H1 (cell line): ENCODE results near the gene MCOLN3. TPM values are rescaled to one million over a fixed set of nuclear protein-coding genes. Genes with fewer than 3 reads are reported as not detected.

Experiments used
- CTBP2 ChIP-seq: IDR thresholded peaks from 2 replicates; pipeline ENCODE4 v1.7.0; 2011; ENCODE audit warnings: borderline replicate concordance, mild to moderate bottlenecking, moderate library complexity, mixed read lengths, low read length; ENCODE audit not compliant: insufficient read depth, insufficient read length
- CTCF ChIP-seq, 3 experiments: IDR thresholded peaks; 1 replicate in 2 of 3; 2 replicates in 1 of 3; pipeline versions ENCODE4 v1.5.1 to v1.6.1; 2011; ENCODE audit warnings: low read length in 3 of 3, mild to moderate bottlenecking in 3 of 3, inconsistent platforms in 2 of 3, low read depth in 1 of 3, moderate library complexity in 1 of 3; ENCODE audit not compliant: insufficient read depth in 1 of 3; ENCODE audit errors: control extremely low read depth in 1 of 3
- EZH2 ChIP-seq: fragments of 200-600 bp; sonication (generic); IDR thresholded peaks from 2 replicates; pipeline ENCODE4 v1.7.1; 2012; ENCODE audit warnings: low read depth, mild to moderate bottlenecking, moderate library complexity, low read length, inconsistent platforms; ENCODE audit not compliant: severe bottlenecking
- JUN ChIP-seq: IDR thresholded peaks from 2 replicates; pipeline ENCODE4 v1.6.1; 2011; ENCODE audit warnings: low read depth, mild to moderate bottlenecking, improper control_type of control experiment, low read length
- POLR2A ChIP-seq, 2 experiments: IDR thresholded peaks; 1 replicate in 1 of 2; 2 replicates in 1 of 2; pipeline ENCODE4 v1.6.1; 2011; ENCODE audit warnings: low read depth in 2 of 2, low read length in 2 of 2, mild to moderate bottlenecking in 2 of 2; ENCODE audit errors: control extremely low read depth in 1 of 2
- POLR2AphosphoS5 ChIP-seq: IDR thresholded peaks from 2 replicates; pipeline ENCODE4 v1.6.1; 2011; ENCODE audit warnings: low read depth, low read length
- SP4 ChIP-seq: IDR thresholded peaks from 2 replicates; pipeline ENCODE4 v1.6.1; 2012; ENCODE audit warnings: low read length, inconsistent platforms
- TEAD4 ChIP-seq: IDR thresholded peaks from 2 replicates; pipeline ENCODE4 v1.6.1; 2012; ENCODE audit warnings: low read depth, low read length, inconsistent platforms, mixed read lengths
- polyA plus RNA-seq, 7 experiments: library from polyadenylated mRNA; depleted of rRNA in 3 of 7; stranded (reverse) in 5 of 7; unstranded in 2 of 7; fragments of >200 nt in 5 of 7; fragments of 200-250 nt in 2 of 7; gene quantifications; 1 replicate in 5 of 7; 2 replicates in 1 of 7; 4 replicates in 1 of 7; pipeline versions ENCODE4 v1.2.1 to v1.2.3, GENCODE V29; 2011 to 2013; ENCODE audit warnings: missing spikeins in 2 of 7, mixed read lengths in 2 of 7
- total RNA-seq: library from RNA; stranded (reverse); fragmentation: NEBNext Ultra II Directional; extraction: Animal tissue kit (Norgen Biotek cat#: 25700); gene quantifications from 2 replicates; pipeline ENCODE4 v1.2.1, GENCODE V29; 2021
- TF ChIP-seq, protein P1 (sequence below): fragments of 300-600 bp; sonication (generic); IDR thresholded peaks from 2 replicates; pipeline ENCODE4 v1.7.1; 2012; ENCODE audit warnings: low read length, moderate library complexity, mild to moderate bottlenecking, inconsistent platforms; ENCODE audit not compliant: insufficient replicate concordance
- TF ChIP-seq, protein P2 (sequence below): IDR thresholded peaks from 2 replicates; pipeline ENCODE4 v1.6.1; 2012; ENCODE audit warnings: inconsistent platforms

The MCOLN3 gene
- total and polyA plus RNA-seq, 2 of the 8 experiments (the other 6 are each of a cell fraction or from before 2014, with no cell fraction given) = 3.8 to 4.9 TPM

DNA sequence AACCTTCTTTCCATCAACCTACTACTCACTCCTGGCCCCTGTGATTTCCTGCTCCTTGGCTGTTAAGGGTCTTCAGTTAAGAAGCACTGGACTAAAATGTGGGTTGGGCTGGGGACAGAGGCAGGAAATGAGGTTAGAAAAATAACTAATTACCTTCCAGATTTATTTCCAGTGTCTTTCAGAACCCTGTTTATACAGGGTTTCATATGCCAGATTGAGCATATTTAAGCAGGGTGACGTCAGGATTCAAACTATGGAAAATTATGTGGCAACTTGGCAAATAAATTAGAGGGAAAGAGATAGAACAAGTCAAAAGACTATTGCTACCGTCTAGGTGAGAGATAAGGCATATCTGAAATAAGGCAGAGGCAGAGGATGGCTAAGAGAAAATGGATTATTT is 11.7 kb upstream of the MCOLN3 start (continued):
- TF ChIP-seq, protein P1, sequence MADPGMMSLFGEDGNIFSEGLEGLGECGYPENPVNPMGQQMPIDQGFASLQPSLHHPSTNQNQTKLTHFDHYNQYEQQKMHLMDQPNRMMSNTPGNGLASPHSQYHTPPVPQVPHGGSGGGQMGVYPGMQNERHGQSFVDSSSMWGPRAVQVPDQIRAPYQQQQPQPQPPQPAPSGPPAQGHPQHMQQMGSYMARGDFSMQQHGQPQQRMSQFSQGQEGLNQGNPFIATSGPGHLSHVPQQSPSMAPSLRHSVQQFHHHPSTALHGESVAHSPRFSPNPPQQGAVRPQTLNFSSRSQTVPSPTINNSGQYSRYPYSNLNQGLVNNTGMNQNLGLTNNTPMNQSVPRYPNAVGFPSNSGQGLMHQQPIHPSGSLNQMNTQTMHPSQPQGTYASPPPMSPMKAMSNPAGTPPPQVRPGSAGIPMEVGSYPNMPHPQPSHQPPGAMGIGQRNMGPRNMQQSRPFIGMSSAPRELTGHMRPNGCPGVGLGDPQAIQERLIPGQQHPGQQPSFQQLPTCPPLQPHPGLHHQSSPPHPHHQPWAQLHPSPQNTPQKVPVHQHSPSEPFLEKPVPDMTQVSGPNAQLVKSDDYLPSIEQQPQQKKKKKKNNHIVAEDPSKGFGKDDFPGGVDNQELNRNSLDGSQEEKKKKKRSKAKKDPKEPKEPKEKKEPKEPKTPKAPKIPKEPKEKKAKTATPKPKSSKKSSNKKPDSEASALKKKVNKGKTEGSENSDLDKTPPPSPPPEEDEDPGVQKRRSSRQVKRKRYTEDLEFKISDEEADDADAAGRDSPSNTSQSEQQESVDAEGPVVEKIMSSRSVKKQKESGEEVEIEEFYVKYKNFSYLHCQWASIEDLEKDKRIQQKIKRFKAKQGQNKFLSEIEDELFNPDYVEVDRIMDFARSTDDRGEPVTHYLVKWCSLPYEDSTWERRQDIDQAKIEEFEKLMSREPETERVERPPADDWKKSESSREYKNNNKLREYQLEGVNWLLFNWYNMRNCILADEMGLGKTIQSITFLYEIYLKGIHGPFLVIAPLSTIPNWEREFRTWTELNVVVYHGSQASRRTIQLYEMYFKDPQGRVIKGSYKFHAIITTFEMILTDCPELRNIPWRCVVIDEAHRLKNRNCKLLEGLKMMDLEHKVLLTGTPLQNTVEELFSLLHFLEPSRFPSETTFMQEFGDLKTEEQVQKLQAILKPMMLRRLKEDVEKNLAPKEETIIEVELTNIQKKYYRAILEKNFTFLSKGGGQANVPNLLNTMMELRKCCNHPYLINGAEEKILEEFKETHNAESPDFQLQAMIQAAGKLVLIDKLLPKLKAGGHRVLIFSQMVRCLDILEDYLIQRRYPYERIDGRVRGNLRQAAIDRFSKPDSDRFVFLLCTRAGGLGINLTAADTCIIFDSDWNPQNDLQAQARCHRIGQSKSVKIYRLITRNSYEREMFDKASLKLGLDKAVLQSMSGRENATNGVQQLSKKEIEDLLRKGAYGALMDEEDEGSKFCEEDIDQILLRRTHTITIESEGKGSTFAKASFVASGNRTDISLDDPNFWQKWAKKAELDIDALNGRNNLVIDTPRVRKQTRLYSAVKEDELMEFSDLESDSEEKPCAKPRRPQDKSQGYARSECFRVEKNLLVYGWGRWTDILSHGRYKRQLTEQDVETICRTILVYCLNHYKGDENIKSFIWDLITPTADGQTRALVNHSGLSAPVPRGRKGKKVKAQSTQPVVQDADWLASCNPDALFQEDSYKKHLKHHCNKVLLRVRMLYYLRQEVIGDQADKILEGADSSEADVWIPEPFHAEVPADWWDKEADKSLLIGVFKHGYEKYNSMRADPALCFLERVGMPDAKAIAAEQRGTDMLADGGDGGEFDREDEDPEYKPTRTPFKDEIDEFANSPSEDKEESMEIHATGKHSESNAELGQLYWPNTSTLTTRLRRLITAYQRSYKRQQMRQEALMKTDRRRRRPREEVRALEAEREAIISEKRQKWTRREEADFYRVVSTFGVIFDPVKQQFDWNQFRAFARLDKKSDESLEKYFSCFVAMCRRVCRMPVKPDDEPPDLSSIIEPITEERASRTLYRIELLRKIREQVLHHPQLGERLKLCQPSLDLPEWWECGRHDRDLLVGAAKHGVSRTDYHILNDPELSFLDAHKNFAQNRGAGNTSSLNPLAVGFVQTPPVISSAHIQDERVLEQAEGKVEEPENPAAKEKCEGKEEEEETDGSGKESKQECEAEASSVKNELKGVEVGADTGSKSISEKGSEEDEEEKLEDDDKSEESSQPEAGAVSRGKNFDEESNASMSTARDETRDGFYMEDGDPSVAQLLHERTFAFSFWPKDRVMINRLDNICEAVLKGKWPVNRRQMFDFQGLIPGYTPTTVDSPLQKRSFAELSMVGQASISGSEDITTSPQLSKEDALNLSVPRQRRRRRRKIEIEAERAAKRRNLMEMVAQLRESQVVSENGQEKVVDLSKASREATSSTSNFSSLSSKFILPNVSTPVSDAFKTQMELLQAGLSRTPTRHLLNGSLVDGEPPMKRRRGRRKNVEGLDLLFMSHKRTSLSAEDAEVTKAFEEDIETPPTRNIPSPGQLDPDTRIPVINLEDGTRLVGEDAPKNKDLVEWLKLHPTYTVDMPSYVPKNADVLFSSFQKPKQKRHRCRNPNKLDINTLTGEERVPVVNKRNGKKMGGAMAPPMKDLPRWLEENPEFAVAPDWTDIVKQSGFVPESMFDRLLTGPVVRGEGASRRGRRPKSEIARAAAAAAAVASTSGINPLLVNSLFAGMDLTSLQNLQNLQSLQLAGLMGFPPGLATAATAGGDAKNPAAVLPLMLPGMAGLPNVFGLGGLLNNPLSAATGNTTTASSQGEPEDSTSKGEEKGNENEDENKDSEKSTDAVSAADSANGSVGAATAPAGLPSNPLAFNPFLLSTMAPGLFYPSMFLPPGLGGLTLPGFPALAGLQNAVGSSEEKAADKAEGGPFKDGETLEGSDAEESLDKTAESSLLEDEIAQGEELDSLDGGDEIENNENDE = no peak
- TF ChIP-seq, protein P2, sequence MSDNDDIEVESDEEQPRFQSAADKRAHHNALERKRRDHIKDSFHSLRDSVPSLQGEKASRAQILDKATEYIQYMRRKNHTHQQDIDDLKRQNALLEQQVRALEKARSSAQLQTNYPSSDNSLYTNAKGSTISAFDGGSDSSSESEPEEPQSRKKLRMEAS = no peak
- TF ChIP-seq JUN (no peak), CTBP2 (no peak), TEAD4 (no peak), POLR2AphosphoS5 (no peak), POLR2A (IDR thresholded peaks at IDR 0.05; ENCODE audit: control extremely low read depth in 1 of 2, low read depth in 2 of 2, low read length in 2 of 2) (no peak), EZH2 (no peak), CTCF (IDR thresholded peaks at IDR 0.05; ENCODE audit: control extremely low read depth in 1 of 3, insufficient read depth in 1 of 3, low read depth in 1 of 3, low read length in 3 of 3) (no peak), SP4 (no peak)
